GM06990 (cell line): ENCODE measurements around the gene CCR5AS.
"Not testable (repeated sequence)": the region's sequence is repeated elsewhere in the genome, so short reads cannot be mapped to it uniquely, and the experiment has no call there.

ENCODE experiments used
- DNase-seq: peaks from one replicate; pipeline ENCODE4 v3.0.0-alpha.2; 2011; ENCODE audit not compliant: insufficient read length; ENCODE audit errors: extremely low read depth
- H3K27me3 ChIP-seq: replicated peaks from 2 replicates; pipeline ENCODE4 v1.6.0; 2011; ENCODE audit warnings: low read length; ENCODE audit not compliant: control insufficient read depth, insufficient read depth
- H3K36me3 ChIP-seq: 2 replicates; pipeline ENCODE4 v1.5.1; 2011; ENCODE audit warnings: low read length; ENCODE audit not compliant: control insufficient read depth, insufficient read depth
- H3K4me3 ChIP-seq: replicated peaks from 2 replicates; pipeline ENCODE4 v1.5.1; 2011; ENCODE audit warnings: low read depth, mild to moderate bottlenecking, control low read depth, low read length
- CTCF ChIP-seq: IDR thresholded peaks from 2 replicates; pipeline ENCODE4 v1.5.1; 2011; ENCODE audit warnings: low read length, control low read depth, mild to moderate bottlenecking, inconsistent platforms; ENCODE audit not compliant: insufficient read depth, poor library complexity, severe bottlenecking

The CCR5AS gene

DNA sequence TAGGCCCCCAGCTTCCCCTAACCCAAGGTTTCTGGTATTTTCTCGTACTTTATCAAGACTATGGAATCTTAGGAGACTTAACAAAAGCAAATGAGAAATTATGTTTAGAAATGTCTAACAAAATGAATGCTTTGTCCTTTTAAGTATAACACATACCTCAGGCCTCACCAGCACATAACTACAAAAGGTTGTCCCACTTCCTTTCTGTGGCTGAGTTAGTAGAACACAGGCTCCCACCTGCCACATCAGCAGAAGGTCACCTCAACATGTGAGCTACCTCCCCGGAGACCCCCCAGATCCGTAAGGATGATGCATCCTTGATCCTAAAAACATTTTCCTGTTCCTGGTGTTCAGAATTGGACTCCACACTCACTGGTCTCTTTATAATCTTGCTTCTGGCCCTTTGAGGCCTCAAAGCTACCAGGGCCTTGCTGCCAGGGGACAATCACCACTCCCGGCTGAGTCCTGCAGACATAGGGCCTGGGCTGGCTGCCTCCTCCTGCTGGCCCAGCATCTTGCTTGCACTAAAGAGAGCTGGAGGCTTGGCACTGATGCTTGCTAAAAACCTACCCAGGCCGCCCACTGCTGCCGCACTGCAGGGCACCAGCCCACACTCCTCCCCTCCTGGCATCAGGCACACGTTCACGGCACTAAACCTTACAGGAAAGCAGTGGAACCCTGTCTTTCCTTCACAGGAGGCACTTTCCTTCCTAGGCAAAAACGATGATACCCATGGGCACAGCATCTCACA is 3.0 kb upstream of the CCR5AS start:
- H3K27me3 ChIP-seq, result no peaks in the 10 kb centered on the region
- no peaks in the 10 kb centered on the region for H3K36me3 ChIP-seq
- H3K4me3 ChIP-seq, result no peak overlapping the region
- DNase-seq, result no peak
- no peak for TF ChIP-seq CTCF

DNA sequence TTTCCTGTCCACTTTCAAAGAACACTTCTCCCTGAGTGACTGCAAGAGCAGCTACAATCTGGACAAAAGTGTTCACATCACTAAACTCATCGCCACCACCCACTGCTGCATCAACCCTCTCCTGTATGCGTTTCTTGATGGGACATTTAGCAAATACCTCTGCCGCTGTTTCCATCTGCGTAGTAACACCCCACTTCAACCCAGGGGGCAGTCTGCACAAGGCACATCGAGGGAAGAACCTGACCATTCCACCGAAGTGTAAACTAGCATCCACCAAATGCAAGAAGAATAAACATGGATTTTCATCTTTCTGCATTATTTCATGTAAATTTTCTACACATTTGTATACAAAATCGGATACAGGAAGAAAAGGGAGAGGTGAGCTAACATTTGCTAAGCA is 2.0 kb upstream of the CCR5AS start:
- H3K4me3 ChIP-seq, result no peak overlapping the region
- no peaks in the 10 kb centered on the region for H3K27me3 ChIP-seq
- H3K36me3 ChIP-seq, result no peaks in the 10 kb centered on the region
- DNase-seq, result no peak
- no peak for TF ChIP-seq CTCF

DNA sequence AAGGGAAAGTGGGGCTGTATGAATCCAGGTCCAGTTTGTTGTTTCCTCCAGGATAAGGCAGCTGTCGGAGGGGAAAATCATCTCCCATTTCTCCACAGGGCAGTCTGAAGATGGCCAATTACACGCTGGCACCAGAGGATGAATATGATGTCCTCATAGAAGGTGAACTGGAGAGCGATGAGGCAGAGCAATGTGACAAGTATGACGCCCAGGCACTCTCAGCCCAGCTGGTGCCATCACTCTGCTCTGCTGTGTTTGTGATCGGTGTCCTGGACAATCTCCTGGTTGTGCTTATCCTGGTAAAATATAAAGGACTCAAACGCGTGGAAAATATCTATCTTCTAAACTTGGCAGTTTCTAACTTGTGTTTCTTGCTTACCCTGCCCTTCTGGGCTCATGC is 1.1 kb upstream of the CCR5AS start:
- Histone ChIP-seq H3K36me3 (no peaks in the 10 kb centered on the region), H3K27me3 (no peaks in the 10 kb centered on the region), H3K4me3 (no peak overlapping the region)
- DNase-seq, result no peak
- TF ChIP-seq CTCF, result no peak

DNA sequence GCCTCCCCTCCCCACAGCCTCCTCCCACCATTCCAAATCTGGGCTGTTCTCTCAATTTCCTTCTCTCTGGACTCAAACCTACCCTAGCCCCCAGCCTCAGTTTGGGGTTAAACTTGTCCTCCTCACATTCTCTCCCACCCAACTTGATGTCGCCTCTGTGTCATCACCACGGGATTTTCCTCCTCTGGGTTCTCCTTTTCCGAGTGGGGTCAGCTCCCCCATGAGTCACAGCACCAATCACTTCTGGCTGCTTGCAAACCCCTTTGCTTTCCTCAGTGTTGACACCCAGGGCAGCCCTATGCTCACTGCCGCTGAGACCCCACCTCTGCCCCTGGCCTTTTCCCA is 451 bp downstream of the CCR5AS start:
- no peak for TF ChIP-seq CTCF
- DNase-seq, result no peak
- Histone ChIP-seq H3K27me3 (no peaks in the 10 kb centered on the region), H3K36me3 (no peaks in the 10 kb centered on the region), H3K4me3 (no peak overlapping the region)

DNA sequence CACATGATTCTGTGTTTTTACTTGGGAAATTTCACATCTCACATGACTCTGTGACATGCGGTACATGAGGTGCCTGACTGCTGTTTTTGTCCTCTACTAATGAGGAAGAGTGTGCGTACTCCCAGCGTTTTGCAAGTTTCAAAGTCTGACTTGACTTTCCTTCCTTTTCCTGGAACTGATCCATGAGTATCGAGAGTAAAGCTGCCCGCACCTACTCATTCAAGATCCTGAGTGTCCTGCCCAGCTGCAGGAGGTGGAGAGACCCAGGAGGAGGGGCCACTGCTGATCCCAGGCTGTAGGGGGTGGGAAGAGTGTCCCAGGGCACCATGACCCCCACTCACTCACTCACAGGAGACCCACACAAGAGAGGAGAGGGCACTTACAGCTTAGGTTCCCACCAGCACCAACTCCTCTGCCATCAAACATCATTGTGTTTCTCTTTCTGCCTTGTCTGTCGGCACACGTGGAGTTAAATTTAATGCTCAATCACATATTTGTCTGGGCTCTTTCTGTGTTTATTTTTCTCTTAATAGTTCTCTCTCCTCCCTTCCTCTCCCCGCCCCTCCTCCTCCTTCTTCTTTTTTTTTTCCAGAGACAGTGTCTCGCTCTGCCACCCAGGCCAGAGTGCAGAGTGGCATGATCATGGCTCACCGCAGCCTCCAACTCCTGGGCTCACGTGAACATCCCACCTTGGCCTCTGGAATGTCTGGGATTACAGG is 1.4 kb downstream of the CCR5AS start:
- Histone ChIP-seq H3K4me3 (no peak overlapping the region), H3K36me3 (no peaks in the 10 kb centered on the region), H3K27me3 (no peaks in the 10 kb centered on the region)
- TF ChIP-seq CTCF, result no peak
- DNase-seq, result no peak

- not testable (repeated sequence) for DNase-seq, H3K4me3 ChIP-seq, H3K36me3 ChIP-seq
Measured at GRCh38 chr3:46402902-46403301, 4.0 kb downstream of the CCR5AS start.

More at GRCh38 chr3:46402902-46403301, 4.0 kb downstream of the CCR5AS start:
- H3K27me3 ChIP-seq, result not testable (repeated sequence)
